ENCODE data around the gene UTS2R. TPM values are rescaled to one million over a fixed set of nuclear protein-coding genes. Genes with fewer than 3 reads are reported as not detected.

Gene UTS2R
- total and polyA plus RNA-seq, 7 donors = 0.10 to 3.8 (median 0.70) TPM; not detected in 3

GRCh38 chr17:82389379-82389778 lies 17.8 kb downstream of the UTS2R start:
- no peaks in the 10 kb centered on the region for H3K9me3 ChIP-seq
- H3K27me3 ChIP-seq (ENCODE audit: insufficient read depth in 3 of 3, low read length in 2 of 3) = peaks cover 0 to 8% (median 0%) of the 10 kb centered on the region in 3 donors
- TF ChIP-seq CTCF (IDR thresholded peaks at IDR 0.05) = no peak
- H3K4me1 ChIP-seq = peaks cover 15% of the 10 kb centered on the region
- no peak overlapping the region for H3K27ac ChIP-seq
- WGBS, 3 donors = 81 to 90% (median 88%) methylated on average over 10 of the region's 10 CpGs
- H3K36me3 ChIP-seq (ENCODE audit: insufficient read depth in 1 of 2, low read depth in 1 of 2) = peaks cover 0 to 28% of the 10 kb centered on the region in 2 donors
- H3K4me3 ChIP-seq = no peak overlapping the region
- ATAC-seq (no peak), DNase-seq (no peak)
- intact Hi-C loops (cut with DNase I) = no loop called here

GRCh38 chr17:82390015-82390859 lies 18.7 kb downstream of the UTS2R start:
- Histone ChIP-seq H3K36me3 (ENCODE audit: insufficient read depth in 1 of 2, low read depth in 1 of 2) (peaks cover 0 to 32% of the 10 kb centered on the region in 2 donors), H3K27ac (no peak overlapping the region), H3K4me3 (no peak overlapping the region), H3K9me3 (no peaks in the 10 kb centered on the region), H3K27me3 (ENCODE audit: insufficient read depth in 3 of 3, low read length in 2 of 3) (peaks cover 0 to 8% (median 0%) of the 10 kb centered on the region in 3 donors), H3K4me1 (peaks cover 7% of the 10 kb centered on the region)
- WGBS, 3 donors = 93% methylated on average over 27 to 31 of the region's 34 CpGs
- ATAC-seq = no peak
- intact Hi-C loops (cut with DNase I) = loop anchor here in 1 of 2 donors (1.0 kb wide), 1 partner anchor 53 kb away; no protein-coding TSS in a partner anchor
- no peak for DNase-seq
- TF ChIP-seq CTCF (IDR thresholded peaks at IDR 0.05) = no peak

- no peak for TF ChIP-seq CTCF (IDR thresholded peaks at IDR 0.05)
- Histone ChIP-seq H3K27me3 (ENCODE audit: insufficient read depth in 3 of 3, low read length in 2 of 3) (peaks cover 0 to 5% (median 0%) of the 10 kb centered on the region in 3 donors), H3K27ac (no peak overlapping the region), H3K36me3 (ENCODE audit: insufficient read depth in 1 of 2, low read depth in 1 of 2) (peaks cover 0 to 32% of the 10 kb centered on the region in 2 donors), H3K4me1 (peaks cover 4% of the 10 kb centered on the region), H3K4me3 (no peak overlapping the region), H3K9me3 (no peaks in the 10 kb centered on the region)
- DNase-seq = no peak
- no peak for ATAC-seq
- intact Hi-C loops (cut with DNase I) = loop anchor here in 1 of 2 donors (1.0 kb wide), 1 partner anchor 52 kb away; no protein-coding TSS in a partner anchor
- WGBS, 3 donors = 82 to 89% (median 89%) methylated on average over 10 to 13 of the region's 13 CpGs
These were observed 19.4 kb downstream of the UTS2R start for GRCh38 chr17:82390860-82391435.

GRCh38 chr17:82391496-82392066 lies 20.0 kb downstream of the UTS2R start:
- 93 to 96% (median 95%) methylated on average over 23 of the region's 23 CpGs for WGBS, 3 donors
- no peak for ATAC-seq
- Histone ChIP-seq H3K27me3 (ENCODE audit: insufficient read depth in 3 of 3, low read length in 2 of 3) (peaks cover 0 to 5% (median 0%) of the 10 kb centered on the region in 3 donors), H3K4me1 (peaks cover 4% of the 10 kb centered on the region), H3K4me3 (no peak overlapping the region), H3K9me3 (no peaks in the 10 kb centered on the region), H3K27ac (no peak overlapping the region), H3K36me3 (ENCODE audit: insufficient read depth in 1 of 2, low read depth in 1 of 2) (peaks cover 0 to 32% of the 10 kb centered on the region in 2 donors)
- no peak for DNase-seq
- TF ChIP-seq CTCF (IDR thresholded peaks at IDR 0.05) = no peak
- intact Hi-C loops (cut with DNase I) = no loop called here
